ENCODE measurements around the gene INPPL1.
"Not testable (repeated sequence)": the region's sequence is repeated elsewhere in the genome, so short reads cannot be mapped to it uniquely, and the experiment has no call there.

Gene INPPL1, protein sequence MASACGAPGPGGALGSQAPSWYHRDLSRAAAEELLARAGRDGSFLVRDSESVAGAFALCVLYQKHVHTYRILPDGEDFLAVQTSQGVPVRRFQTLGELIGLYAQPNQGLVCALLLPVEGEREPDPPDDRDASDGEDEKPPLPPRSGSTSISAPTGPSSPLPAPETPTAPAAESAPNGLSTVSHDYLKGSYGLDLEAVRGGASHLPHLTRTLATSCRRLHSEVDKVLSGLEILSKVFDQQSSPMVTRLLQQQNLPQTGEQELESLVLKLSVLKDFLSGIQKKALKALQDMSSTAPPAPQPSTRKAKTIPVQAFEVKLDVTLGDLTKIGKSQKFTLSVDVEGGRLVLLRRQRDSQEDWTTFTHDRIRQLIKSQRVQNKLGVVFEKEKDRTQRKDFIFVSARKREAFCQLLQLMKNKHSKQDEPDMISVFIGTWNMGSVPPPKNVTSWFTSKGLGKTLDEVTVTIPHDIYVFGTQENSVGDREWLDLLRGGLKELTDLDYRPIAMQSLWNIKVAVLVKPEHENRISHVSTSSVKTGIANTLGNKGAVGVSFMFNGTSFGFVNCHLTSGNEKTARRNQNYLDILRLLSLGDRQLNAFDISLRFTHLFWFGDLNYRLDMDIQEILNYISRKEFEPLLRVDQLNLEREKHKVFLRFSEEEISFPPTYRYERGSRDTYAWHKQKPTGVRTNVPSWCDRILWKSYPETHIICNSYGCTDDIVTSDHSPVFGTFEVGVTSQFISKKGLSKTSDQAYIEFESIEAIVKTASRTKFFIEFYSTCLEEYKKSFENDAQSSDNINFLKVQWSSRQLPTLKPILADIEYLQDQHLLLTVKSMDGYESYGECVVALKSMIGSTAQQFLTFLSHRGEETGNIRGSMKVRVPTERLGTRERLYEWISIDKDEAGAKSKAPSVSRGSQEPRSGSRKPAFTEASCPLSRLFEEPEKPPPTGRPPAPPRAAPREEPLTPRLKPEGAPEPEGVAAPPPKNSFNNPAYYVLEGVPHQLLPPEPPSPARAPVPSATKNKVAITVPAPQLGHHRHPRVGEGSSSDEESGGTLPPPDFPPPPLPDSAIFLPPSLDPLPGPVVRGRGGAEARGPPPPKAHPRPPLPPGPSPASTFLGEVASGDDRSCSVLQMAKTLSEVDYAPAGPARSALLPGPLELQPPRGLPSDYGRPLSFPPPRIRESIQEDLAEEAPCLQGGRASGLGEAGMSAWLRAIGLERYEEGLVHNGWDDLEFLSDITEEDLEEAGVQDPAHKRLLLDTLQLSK

GRCh38 chr11:72224564-72225410 is at the start of gene INPPL1:
INPPL1 (plus strand) TSS chr11:72224767; CDS start chr11:72224985, 218 bp downstream.
- DNase-seq (ENCODE audit: low spot score): no peak

DNA sequence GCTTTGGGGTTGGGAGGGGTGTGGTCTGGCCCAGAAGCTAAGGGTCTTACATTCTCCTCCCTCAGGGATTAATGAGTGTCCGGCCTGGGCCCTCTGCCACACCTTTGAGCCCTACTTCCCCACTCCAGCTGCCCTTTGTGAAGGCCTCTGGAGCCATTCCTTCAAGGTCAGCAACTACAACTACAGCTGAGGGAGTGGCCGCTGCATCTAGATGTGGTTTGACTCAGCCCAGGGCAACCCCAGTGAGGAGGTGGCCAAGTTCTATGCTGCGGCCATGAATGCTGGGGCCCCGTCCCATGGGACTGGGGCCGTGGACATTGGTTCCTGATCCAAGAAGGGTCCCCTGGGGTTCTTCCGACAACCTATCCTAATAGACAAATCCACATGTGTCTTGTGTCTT is 46.9 kb upstream of the INPPL1 start:
- no peak for DNase-seq (ENCODE audit: low spot score)

DNA sequence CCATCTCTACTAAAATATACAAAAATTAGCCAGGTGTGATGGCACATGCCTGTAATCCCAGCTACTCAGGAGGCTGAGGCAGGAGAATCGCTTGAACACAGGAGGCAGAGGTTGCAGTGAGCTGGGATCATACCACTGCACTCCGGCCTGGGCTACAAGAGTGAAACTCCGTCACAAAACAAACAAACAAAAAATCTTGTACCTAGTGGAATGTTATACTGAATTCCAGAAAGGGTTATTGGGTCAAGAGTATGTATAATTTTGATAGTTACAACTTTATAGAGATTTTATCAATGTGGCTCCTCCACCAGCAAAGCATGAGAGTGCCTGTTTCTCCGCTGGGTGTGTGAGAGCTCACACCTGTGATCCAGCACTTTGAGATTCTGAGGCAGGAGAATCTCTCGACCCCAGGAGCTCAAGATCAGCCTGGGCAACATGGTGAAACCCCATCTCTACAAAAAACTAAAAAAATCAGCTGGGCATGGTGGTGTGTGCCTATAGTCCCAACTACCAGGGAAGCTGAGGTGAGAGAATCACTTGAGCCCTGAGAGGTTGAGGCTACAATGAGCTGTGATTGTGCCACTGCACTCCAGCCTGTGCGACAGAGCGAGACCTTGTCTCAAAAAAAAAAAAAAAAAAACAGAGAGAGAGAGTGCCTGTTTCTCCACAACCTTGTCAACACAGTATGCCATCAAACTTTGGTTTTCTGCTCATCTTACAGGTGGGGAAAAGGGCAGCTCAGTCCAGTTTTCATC is 45.3 kb upstream of the INPPL1 start:
- DNase-seq (ENCODE audit: low spot score): no peak

- DNase-seq (ENCODE audit: low spot score): no peak
Observed at GRCh38 chr11:72179804-72180396, 44.7 kb upstream of the INPPL1 start.

DNA sequence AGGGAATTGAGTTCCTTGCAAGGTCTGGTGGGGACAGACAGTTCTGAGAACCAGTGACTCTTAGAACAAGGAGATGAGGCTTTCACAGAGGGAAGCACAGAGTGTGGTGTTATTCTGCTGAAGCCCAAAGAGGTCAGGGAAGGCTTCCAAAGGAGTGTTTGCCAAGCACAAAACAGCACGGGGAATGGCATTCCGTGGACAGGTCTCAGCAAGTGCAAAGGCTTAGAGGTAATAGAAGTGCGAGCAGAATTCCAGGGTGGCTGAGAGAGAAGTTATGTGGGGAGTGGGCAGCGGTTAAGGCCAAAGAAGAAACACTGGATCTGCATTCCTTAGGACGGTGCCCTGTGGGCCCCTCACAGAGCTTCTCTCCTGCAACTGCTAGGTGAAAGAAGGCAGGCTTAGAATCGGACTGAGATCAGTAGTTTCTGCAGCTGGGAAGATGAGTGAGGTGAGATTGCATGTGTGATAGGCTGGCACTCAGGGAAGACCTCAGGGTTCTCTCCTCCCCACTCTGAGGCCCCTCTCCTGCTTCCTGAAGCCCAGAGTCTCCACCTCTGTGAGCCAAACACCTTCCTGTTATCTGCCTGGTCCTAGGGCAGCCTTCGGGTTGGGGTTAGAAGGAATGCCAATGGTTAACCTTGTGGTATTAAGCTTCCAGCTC is 43.5 kb upstream of the INPPL1 start:
- not testable (repeated sequence) for DNase-seq (ENCODE audit: low spot score)

GRCh38 chr11:72181553-72181958 is 43.0 kb upstream of the INPPL1 start:
- not testable (repeated sequence) for DNase-seq (ENCODE audit: low spot score)

GRCh38 chr11:72188267-72188666 is 36.3 kb upstream of the INPPL1 start:
- no peak for DNase-seq (ENCODE audit: low spot score)

DNA sequence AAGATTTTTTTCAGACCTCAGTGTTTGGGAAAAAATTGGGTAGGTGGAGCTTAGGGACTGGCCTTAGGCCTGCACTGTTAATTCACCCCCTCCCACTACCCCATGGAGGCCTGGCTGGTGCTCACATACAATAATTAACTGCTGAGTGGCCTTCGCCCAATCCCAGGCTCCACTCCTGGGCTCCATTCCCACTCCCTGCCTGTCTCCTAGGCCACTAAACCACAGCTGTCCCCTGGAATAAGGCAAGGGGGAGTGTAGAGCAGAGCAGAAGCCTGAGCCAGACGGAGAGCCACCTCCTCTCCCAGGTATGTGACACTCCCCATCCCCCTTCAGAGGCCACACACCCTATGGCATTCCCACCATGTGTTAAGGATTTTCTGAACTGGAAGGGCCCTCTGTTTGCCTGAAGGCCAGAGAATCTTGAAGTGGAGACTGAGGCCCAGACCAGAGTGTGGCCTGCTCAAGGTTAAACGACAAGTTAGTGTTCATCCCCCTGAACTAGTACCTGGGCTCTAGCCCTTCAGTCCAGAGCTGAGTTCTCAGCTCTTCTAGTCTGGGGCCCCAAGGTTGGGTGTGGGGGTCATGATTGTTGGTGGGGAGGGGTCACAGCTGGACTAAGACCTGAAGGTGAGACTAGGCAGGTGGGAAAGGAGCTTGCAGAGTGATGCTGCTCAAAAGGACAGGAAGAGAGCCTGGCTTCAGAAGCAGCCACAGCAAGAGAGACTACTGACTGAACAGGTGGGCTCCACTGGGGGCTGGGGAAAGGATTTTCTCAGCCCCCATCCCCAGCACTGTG is 34.9 kb upstream of the INPPL1 start:
- no peak for DNase-seq (ENCODE audit: low spot score)

- DNase-seq (ENCODE audit: low spot score): no peak
Observed at GRCh38 chr11:72190631-72191071, 33.9 kb upstream of the INPPL1 start.

DNA sequence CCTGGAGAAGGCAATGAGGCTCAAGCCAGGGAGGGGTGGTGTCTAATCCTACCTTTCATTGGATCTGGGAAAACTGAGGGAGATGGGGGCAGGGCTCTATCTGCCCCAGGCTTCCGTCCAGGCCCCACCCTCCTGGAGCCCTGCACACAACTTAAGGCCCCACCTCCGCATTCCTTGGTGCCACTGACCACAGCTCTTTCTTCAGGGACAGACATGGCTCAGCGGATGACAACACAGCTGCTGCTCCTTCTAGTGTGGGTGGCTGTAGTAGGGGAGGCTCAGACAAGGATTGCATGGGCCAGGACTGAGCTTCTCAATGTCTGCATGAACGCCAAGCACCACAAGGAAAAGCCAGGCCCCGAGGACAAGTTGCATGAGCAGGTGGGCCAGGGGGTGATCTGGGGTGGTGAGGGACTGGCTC is 32.6 kb upstream of the INPPL1 start, which contains the start of gene FOLR1:
Gene FOLR1 (plus strand): TSS at position 180 of the 421 bp plus-strand sequence. CDS start 34 bp downstream, at position 214.
- no peak for DNase-seq (ENCODE audit: low spot score)

- no peak for DNase-seq (ENCODE audit: low spot score)
Observed at GRCh38 chr11:72195518-72196270, 28.9 kb upstream of the INPPL1 start.

DNA sequence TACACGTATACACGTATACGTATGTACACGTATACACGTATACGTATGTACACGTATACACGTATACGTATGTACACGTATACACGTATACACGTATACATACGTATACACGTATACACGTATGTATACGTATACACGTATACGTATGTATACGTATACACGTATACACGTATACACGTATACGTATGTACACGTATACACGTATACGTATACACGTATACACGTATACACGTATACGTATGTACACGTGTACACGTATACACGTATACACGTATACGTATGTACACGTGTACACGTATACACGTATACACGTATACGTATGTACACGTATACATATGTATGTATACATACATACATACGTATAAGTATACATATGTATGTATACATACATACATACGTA is 23.1 kb upstream of the INPPL1 start:
- not testable (repeated sequence) for DNase-seq (ENCODE audit: low spot score)

DNA sequence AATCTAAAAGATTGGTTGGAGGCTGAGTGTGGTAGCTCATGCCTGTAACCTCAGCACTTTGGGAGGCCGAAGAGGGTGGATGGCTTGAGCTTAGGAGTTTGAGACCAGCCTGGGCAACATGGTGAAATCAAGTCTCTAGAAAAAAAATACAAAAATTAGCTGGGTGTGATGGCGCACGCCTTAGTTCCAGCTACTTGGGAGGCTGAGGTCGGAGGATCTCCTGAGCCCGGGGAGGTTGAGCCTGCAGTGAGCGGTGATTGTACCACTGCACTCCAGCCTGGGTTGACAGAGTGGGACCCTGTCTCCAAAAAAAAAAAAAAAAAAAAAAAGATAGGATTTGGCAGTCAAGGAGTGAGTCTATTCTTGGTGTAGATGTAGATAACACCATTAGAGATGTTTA is 22.0 kb upstream of the INPPL1 start:
- DNase-seq (ENCODE audit: low spot score): no peak

DNA sequence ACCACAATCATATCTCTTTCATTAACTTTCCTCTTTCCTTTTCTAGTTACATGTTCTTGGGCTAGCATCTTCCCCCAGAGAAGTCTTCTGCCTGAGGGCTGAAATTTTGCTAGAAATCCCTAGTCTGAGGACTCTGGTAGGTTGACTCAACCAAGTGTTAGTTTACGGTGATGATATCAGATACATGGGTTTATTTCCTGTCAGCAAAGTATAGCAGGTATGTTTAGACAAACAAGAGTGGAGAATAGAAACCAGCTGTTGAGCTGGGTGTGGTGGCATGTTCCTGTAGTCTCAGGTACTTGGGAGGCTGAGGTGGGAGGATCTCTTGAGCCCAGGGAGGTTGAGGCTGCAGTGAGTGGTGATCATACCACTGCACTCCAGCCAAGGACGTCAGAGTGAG is 21.4 kb upstream of the INPPL1 start:
- DNase-seq (ENCODE audit: low spot score): no peak

DNA sequence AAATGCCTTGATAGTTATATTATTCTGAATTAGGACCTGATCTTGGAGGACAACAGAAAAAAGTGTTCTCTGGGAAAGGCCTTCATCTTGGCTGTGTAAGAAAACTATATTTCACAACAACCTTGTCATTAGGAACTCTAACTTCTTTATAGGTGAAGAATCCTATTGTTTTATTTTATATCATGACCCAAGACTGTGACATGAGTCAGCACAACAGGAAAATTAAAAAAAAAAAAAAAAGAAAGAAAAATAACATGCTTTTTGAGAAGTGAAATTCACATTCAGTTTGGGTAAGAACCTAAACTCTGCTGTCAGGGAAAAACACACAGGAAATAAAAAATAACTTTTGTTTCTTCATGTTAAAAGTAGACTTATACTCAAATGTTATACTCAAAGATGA is 19.7 kb upstream of the INPPL1 start:
- no peak for DNase-seq (ENCODE audit: low spot score)

GRCh38 chr11:72206794-72207193 is 17.8 kb upstream of the INPPL1 start:
- not testable (repeated sequence) for DNase-seq (ENCODE audit: low spot score)

- DNase-seq (ENCODE audit: low spot score): no peak
Observed at GRCh38 chr11:72208281-72208680, 16.3 kb upstream of the INPPL1 start.

GRCh38 chr11:72209101-72209500 is 15.5 kb upstream of the INPPL1 start:
- DNase-seq (ENCODE audit: low spot score): no peak
